ENCODE measurements around the gene APC.

- TF ChIP-seq CTCF (IDR thresholded peaks at IDR 0.05; ENCODE audit: extremely low read depth in 1 of 2, insufficient read depth in 1 of 2, low read depth in 1 of 2, low read length in 2 of 2) (no peak), POLR2A (IDR thresholded peaks at IDR 0.05; ENCODE audit: low read depth, low read length) (no peak), POLR2AphosphoS5 (IDR thresholded peaks at IDR 0.05; ENCODE audit: insufficient read depth, low read depth, low read length) (no peak), MYC (IDR thresholded peaks at IDR 0.05; ENCODE audit: low read depth, low read length) (no peak), EZH2 (IDR thresholded peaks at IDR 0.05; ENCODE audit: borderline replicate concordance, low read depth, low read length, severe bottlenecking) (no peak), JUN (IDR thresholded peaks at IDR 0.05; ENCODE audit: borderline replicate concordance, insufficient read depth, insufficient read length, low read depth) (no peak)
Measured at GRCh38 chr5:112733586-112733985, 4.1 kb upstream of the APC start.

Data from endothelial cell of umbilical vein (primary cell).